K562 (cell line): Measurements from ENCODE around the gene PUM2. TPM values are rescaled to one million over a fixed set of nuclear protein-coding genes. Genes with fewer than 3 reads are reported as not detected.
A peak's percentile ranks its signal among the peaks of the same experiment; 100 is the strongest.
"Not testable (repeated sequence)": the region's sequence is repeated elsewhere in the genome, so short reads cannot be mapped to it uniquely, and the experiment has no call there.

Experiments
- ATAC-seq: fragments of 200-7000 bp; cut with Tn5 transposase; 3 replicates; pipeline ENCODE4 v1.9.1; 2020; ENCODE audit warnings: moderate library complexity
- BruUV-seq: library from RNA; stranded (reverse); fragments of 400-500 nt; replicated peaks from 2 replicates; lab custom pipeline; 2021; lab: Mats Ljungman, UMichigan
- CTCF ChIA-PET: fragments of 300-600 bp; formaldehyde crosslinking; extraction: SDS; loops from one replicate; lab custom pipeline; 2021; ENCODE audit warnings: low intra/inter-chr PET ratio; lab: Yijun Ruan, JAX
- POLR2A ChIA-PET: fragments of 300-600, 350-650 bp; sonication (Branson Sonifier 250); formaldehyde crosslinking; extraction: SDS; loops from one replicate; lab custom pipeline; 2021; ENCODE audit warnings: antibody characterized with exemption, inconsistent platforms; lab: Yijun Ruan, JAX
- DNase-seq, 4 experiments: peaks; one replicate each; pipeline versions ENCODE4 v3.0.0 to v3.0.0-alpha.2; 2011 to 2018; ENCODE audit warnings: low spot score in 3 of 4, mixed read lengths in 3 of 4; ENCODE audit errors: extremely low read depth in 1 of 4
- FAIRE-seq: peaks from 2 replicates; lab custom pipeline; 2011; peaks lifted over from hg19 to GRCh38; lab: Jason Lieb, UNC
- H2AFZ ChIP-seq: 2 replicates; pipeline ENCODE4 v1.6.0; 2011; ENCODE audit warnings: low read depth, low read length, control low read depth, inconsistent platforms
- H3K27ac ChIP-seq: fragments of 200-600 bp; 3 replicates; pipeline ENCODE4 v1.8.0; 2011; ENCODE audit warnings: low read depth, mild to moderate bottlenecking, control low read depth, inconsistent platforms, low read length, moderate library complexity, mixed read lengths; ENCODE audit errors: extremely low read depth
- H3K27me3 ChIP-seq, 2 experiments: fragments of 300-600 bp in 1 of 2; 2 replicates in 1 of 2; 3 replicates in 1 of 2; pipeline versions ENCODE4 v1.6.0 to v1.8.0; 2011; ENCODE audit warnings: inconsistent platforms in 2 of 2, low read length in 2 of 2, mild to moderate bottlenecking in 1 of 2, mixed read lengths in 1 of 2, moderate library complexity in 1 of 2; ENCODE audit not compliant: control insufficient read depth in 2 of 2, insufficient read depth in 2 of 2
- H3K36me3 ChIP-seq: fragments of 300-600 bp; 3 replicates; pipeline ENCODE4 v1.8.0; 2011; ENCODE audit warnings: mild to moderate bottlenecking, low read length, inconsistent platforms; ENCODE audit not compliant: control insufficient read depth, insufficient read depth
- H3K4me1 ChIP-seq, 2 experiments: fragments of 200-600 bp in 1 of 2; replicated peaks in 1 of 2; 2 replicates in 1 of 2; 3 replicates in 1 of 2; pipeline versions ENCODE4 v1.5.1 to v1.8.0; 2011; ENCODE audit warnings: inconsistent platforms in 2 of 2, low read length in 2 of 2, mild to moderate bottlenecking in 1 of 2, mixed read lengths in 1 of 2, moderate library complexity in 1 of 2; ENCODE audit not compliant: control insufficient read depth in 2 of 2, insufficient read depth in 2 of 2
- H3K4me2 ChIP-seq: 2 replicates; pipeline ENCODE4 v1.6.1; 2011; ENCODE audit warnings: low read length, control low read depth, inconsistent platforms, mixed read lengths; ENCODE audit not compliant: insufficient read depth
- H3K4me3 ChIP-seq: fragments of 200-600 bp; sonication (generic), shearing (Covaris generic); 2 replicates; pipeline ENCODE4 v1.5.1; 2016; ENCODE audit warnings: control low read depth, inconsistent platforms
- H3K79me2 ChIP-seq: fragments of 200-600 bp; 3 replicates; pipeline ENCODE4 v1.8.0; 2011; ENCODE audit warnings: low read length, inconsistent platforms; ENCODE audit not compliant: control insufficient read depth, insufficient read depth
- H3K9ac ChIP-seq, 2 experiments: 2 replicates each; pipeline versions ENCODE4 v1.6.0 to v1.6.1; 2011; ENCODE audit warnings: low read depth in 2 of 2, low read length in 2 of 2, control low read depth in 1 of 2, inconsistent platforms in 1 of 2, mild to moderate bottlenecking in 1 of 2, mixed read lengths in 1 of 2; ENCODE audit not compliant: insufficient read depth in 1 of 2
- H3K9me1 ChIP-seq: one replicate; pipeline ENCODE4 v1.6.0; 2011; ENCODE audit warnings: inconsistent platforms, mild to moderate bottlenecking, low read length, moderate library complexity; ENCODE audit not compliant: control insufficient read depth, insufficient read depth
- H3K9me3 ChIP-seq: replicated peaks from 2 replicates; pipeline ENCODE4 v1.5.1; 2011; ENCODE audit warnings: low read depth, low read length, inconsistent platforms; ENCODE audit not compliant: control insufficient read depth, insufficient read depth
- H4K20me1 ChIP-seq: replicated peaks from 2 replicates; pipeline ENCODE4 v1.6.1; 2011; ENCODE audit warnings: low read length, inconsistent platforms, mixed read lengths; ENCODE audit not compliant: control insufficient read depth, insufficient read depth
- EGR1 ChIP-seq: fragments of 450-650 bp; conservative IDR thresholded peaks from 2 replicates; pipeline ENCODE4 v1.6.1; 2017; ENCODE audit warnings: mild to moderate bottlenecking
- GABPA ChIP-seq: fragments of 200-800 bp; sonication (Bioruptor generic); conservative IDR thresholded peaks from 2 replicates; pipeline ENCODE4 v1.6.1; 2016; ENCODE audit warnings: low read depth, missing genetic modification characterization, missing compliant biosample characterization
- NBN ChIP-seq: fragments of 450-650 bp; IDR thresholded peaks from 2 replicates; pipeline ENCODE4 v1.6.1; 2016; ENCODE audit warnings: low read depth, mild to moderate bottlenecking
- ZNF75A ChIP-seq: fragments of 450-650 bp; formaldehyde crosslinking; IDR thresholded peaks from 2 replicates; pipeline ENCODE4 v1.4.0; 2020; ENCODE audit warnings: mild to moderate bottlenecking
- WGBS: fragments of 100-300 bp; shearing (Covaris generic); methylation state at CpG from one replicate; pipeline ENCODE4 v1.1.6; 2016; ENCODE audit warnings: low coverage, mixed read lengths; ENCODE audit not compliant: insufficient coverage; ENCODE audit errors: missing lambda C conversion rate; 5-methylcytosine and 5-hydroxymethylcytosine counted together
- in situ Hi-C: fragments of 300-500 bp; cut with MboI; formaldehyde crosslinking; loops from 4 replicates; pipeline ENCODE4 v1.15.0; 2018; ENCODE audit warnings: inconsistent platforms, mixed read lengths
- intact Hi-C: fragments of 100-400 bp; cut with micrococcal nuclease; formaldehyde crosslinking; loops from 2 replicates; pipeline ENCODE4 v1.14.2; 2022
- polyA plus RNA-seq, 8 experiments: library from polyadenylated mRNA; depleted of rRNA in 4 of 8; stranded (reverse) in 5 of 8; unstranded in 3 of 8; fragments of >200 nt; fragmentation: Nextera tagmentation in 2 of 8; fragmentation: Illumina TruSeq in 1 of 8; extraction: Ambion mirVana in 2 of 8; extraction: Trizol in 1 of 8; gene quantifications; 2 replicates each; pipeline versions ENCODE4 v1.2.1 to v1.2.3, GENCODE V29; 2011 to 2014; ENCODE audit warnings: inconsistent platforms in 1 of 8, missing spikeins in 1 of 8
- total RNA-seq, 7 experiments: library from RNA; depleted of rRNA in 6 of 7; stranded (reverse); fragments of >200 nt in 6 of 7; fragmentation: Illumina TruSeq in 2 of 7; extraction: Trizol in 2 of 7; gene quantifications; 2 replicates each; pipeline versions ENCODE4 v1.2.1 to v1.2.3, GENCODE V29; 2011 to 2021; ENCODE audit warnings: low replicate concordance in 1 of 7

Gene PUM2
- total and polyA plus RNA-seq, 9 of the 15 experiments (the other 6 are each of a cell fraction or from before 2014, with no cell fraction given): 13.4 to 61.9 (median 28.3) TPM

DNA sequence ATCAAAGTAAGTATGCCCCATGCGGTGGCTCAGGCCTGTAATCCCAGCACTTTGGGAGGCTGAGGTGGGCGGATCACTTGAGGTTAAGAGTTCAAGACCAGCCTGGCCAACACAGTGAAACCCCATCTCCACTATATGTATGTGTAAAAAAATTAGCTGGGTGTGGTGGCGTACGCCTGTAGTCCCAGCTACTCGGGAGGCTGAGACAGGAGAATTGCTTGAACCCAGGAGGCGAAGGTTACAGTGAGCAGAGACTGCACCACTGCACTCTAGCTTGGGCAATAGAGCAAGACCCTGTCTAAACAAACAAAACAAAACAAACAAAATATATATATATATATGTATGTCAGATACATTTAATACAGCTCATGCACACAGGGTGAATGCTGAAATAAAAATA lies 82.3 kb downstream of the PUM2 start:
- peaks cover 49% of the 10 kb centered on the region for H3K36me3 ChIP-seq
- WGBS: 77% methylated on average over 6 of the region's 6 CpGs
- H3K9me3 ChIP-seq, BruUV-seq, H3K9me1 ChIP-seq, DNase-seq, H3K27ac ChIP-seq, CTCF ChIA-PET: not testable (repeated sequence)
- POLR2A ChIA-PET: interaction anchor here (1.3 kb wide), 1 partner anchor 14 kb away, joined by 4 read pairs; no protein-coding TSS in a partner anchor
- 0 out of 2 replicates have a peak, but pooled peaks have one; percentile 6 for TF ChIP-seq EGR1
- TF ChIP-seq, all 486 proteins: peak for 1; not testable (repeated sequence) for 485
- H3K4me1 ChIP-seq, ATAC-seq, FAIRE-seq, H2AFZ ChIP-seq, H3K27me3 ChIP-seq, H4K20me1 ChIP-seq, H3K79me2 ChIP-seq, H3K9ac ChIP-seq, H3K4me3 ChIP-seq, H3K4me2 ChIP-seq, intact Hi-C loops, in situ Hi-C loops: not testable (repeated sequence)

DNA sequence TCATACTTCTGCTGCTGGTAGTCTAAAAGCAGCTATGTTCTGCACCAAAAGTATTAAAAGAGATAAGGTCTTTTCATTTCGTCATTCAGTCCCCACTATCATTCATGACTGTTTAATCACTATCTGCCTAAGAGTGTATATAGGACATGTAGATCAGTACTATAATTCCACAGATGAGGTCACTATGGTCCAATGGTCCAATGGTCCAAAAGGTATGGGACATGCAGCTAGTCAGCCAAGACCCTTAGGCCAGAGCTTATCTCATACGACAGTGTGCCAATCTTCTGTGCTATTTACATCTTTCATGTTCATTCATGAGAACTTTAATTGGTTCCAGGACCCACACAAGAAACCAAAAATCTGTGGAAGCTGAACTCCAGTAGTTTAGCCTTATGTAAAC lies 83.1 kb downstream of the PUM2 start:
- H3K4me1 ChIP-seq: no peaks in the 10 kb centered on the region
- H2AFZ ChIP-seq: no peak overlapping the region
- no peaks in the 10 kb centered on the region for H4K20me1 ChIP-seq
- no peaks in the 10 kb centered on the region; the same call in 2 of the 3 replicates for H3K79me2 ChIP-seq
- DNase-seq: no peak
- H3K9me3 ChIP-seq: no peaks in the 10 kb centered on the region
- no peak; the same call in 2 of the 3 replicates for ATAC-seq
- 71% methylated on average over 2 of the region's 2 CpGs for WGBS
- no peak overlapping the region for H3K27ac ChIP-seq
- intact Hi-C loops: no loop called here
- no peak overlapping the region for H3K4me2 ChIP-seq
- ChIA-PET CTCF (no interaction called here), POLR2A (interaction anchor here (1.2 kb wide), 1 partner anchor 10 kb away, joined by 3 read pairs; no protein-coding TSS in a partner anchor)
- no TSS peak for BruUV-seq
- TF ChIP-seq NBN (no peak), ZNF75A (no peak), GABPA (tag) (no peak)
- H3K4me3 ChIP-seq: no peak overlapping the region
- H3K36me3 ChIP-seq: peaks cover 50% of the 10 kb centered on the region
- H3K9ac ChIP-seq: no peak overlapping the region
- H3K27me3 ChIP-seq: no peaks in the 10 kb centered on the region
- FAIRE-seq: peak; percentile 52
- H3K9me1 ChIP-seq: no peaks in the 10 kb centered on the region
- in situ Hi-C loops: no loop called here
